Central memory CD8-positive, alpha-beta T cell (primary cell): ENCODE data around the gene PYROXD2.

Source experiments
- ATAC-seq: fragments of 150-1000 bp; cut with Tn5 transposase; replicated peaks from 2 replicates; pipeline ENCODE4 v1.10.0; 2022; ENCODE audit warnings: mild to moderate bottlenecking, moderate FRiP score, moderate number of reproducible peaks; ENCODE audit not compliant: poor library complexity, severe bottlenecking; ENCODE audit errors: extremely low read depth
- DNase-seq, 2 donors: peaks; one replicate each; pipeline ENCODE4 v3.0.0; 2021; ENCODE audit warnings: low spot score in 2 of 2
- H3K27ac Mint-ChIP-seq: one replicate; pipeline ENCODE4 v1.8.0; 2022; ENCODE audit warnings: low read depth, mild to moderate bottlenecking, moderate library complexity, mixed read lengths
- H3K27me3 Mint-ChIP-seq: one replicate; pipeline ENCODE4 v1.8.0; 2022; ENCODE audit warnings: mixed read lengths
- H3K36me3 Mint-ChIP-seq: one replicate; pipeline ENCODE4 v1.8.0; 2022; ENCODE audit warnings: mild to moderate bottlenecking, moderate library complexity, mixed read lengths; ENCODE audit not compliant: insufficient read depth
- H3K4me1 Mint-ChIP-seq: one replicate; pipeline ENCODE4 v1.8.0; 2022; ENCODE audit warnings: mixed read lengths
- H3K4me3 Mint-ChIP-seq: one replicate; pipeline ENCODE4 v1.8.0; 2022; ENCODE audit warnings: mild to moderate bottlenecking, moderate library complexity, mixed read lengths
- H3K9me3 Mint-ChIP-seq: one replicate; pipeline ENCODE4 v1.8.0; 2022; ENCODE audit warnings: mixed read lengths

The PYROXD2 gene

DNA sequence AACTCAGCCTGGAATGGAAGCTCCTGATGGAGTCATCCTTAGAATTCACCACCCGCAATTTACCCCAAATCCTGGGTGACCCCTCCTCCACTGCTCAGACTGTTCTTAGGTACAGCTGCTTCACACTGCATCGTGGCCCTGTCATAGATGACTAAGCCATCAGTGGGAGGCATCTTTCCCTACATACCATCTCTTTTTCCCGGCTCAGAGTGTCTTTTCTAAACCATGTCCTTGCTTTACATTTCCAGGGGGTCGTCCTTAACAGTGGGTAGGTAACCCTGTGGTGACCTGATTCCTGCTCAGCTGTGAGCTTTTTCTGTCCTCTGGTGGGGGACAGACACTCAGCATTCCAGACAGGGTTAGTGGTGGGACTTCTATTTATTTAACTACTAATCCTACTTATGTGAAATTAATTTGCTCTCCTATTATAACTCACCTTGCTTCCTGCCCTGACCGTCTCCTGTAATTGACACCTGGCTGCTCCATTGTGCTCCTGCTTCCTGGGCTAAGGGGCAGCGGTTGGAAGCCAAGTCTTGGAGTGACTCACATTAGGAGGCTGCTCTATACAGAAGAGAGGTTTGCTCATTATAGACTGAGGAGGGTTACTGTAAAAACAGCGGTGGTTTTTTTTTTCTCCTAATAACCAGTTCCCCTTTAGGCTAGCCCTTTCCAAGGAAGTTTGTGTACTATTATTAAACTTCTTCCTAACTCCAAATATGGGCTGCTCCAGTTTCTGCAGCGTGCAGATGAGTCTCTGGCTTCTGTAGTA is 40.6 kb downstream of the PYROXD2 start:
- Mint-ChIP-seq H3K4me1 (no peaks in the 10 kb centered on the region), H3K9me3 (no peaks in the 10 kb centered on the region), H3K27me3 (peaks cover 34% of the 10 kb centered on the region), H3K36me3 (no peaks in the 10 kb centered on the region), H3K27ac (no peak overlapping the region), H3K4me3 (no peak overlapping the region)
- DNase-seq (no peak), ATAC-seq (no peak)

- ATAC-seq (no peak), DNase-seq (no peak)
- Mint-ChIP-seq H3K36me3 (no peaks in the 10 kb centered on the region), H3K27ac (no peak overlapping the region), H3K4me1 (no peaks in the 10 kb centered on the region), H3K9me3 (no peaks in the 10 kb centered on the region), H3K27me3 (peaks cover 34% of the 10 kb centered on the region), H3K4me3 (no peak overlapping the region)
Measured at GRCh38 chr10:98373260-98374040, 41.5 kb downstream of the PYROXD2 start.

DNA sequence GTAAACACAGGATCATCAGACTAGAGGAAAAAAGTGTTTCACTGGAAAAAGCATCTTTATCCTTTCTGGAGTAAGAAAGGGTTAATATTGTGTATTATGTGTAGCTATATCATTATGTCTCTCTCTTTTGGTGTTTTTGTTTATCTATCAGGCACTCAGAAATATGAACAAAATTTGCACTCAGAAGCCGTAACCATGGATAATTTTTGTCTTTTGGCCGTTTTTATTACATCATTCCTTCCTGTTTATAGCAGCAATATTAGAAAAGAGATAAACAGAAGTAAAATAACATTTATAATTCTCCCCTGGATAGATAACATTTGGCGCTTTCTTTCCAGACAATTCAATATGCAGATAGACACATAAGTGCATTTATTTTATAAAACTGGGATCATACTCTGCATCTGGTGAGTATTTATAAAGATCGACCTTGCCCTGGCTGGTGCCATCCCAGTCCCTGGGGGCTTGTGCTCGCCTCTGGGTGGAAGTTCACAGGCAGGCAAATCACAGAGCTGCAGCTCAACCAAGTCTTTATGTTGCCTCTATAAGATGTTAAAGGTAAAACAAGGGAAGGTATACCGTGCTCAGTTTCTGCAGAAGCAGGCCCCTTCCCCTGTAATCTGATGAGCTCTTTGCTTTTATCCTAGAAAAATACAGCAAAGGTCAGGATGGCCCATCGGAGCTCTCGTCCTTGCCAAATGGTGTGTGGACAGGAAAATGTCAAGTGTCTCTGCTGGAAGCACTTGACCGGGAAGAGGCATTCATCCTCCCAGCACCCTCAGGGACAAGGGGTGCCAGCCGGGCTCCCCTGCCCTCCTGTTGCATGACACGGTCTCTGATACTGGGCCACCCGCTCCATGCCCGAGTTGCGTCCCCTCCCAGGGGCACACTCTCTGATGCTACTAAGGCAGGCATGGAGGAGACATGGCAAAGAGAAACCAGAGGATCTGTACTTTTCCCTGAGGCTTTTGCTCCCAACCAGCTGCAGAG is 43.9 kb downstream of the PYROXD2 start:
- Mint-ChIP-seq H3K9me3 (no peaks in the 10 kb centered on the region), H3K36me3 (no peaks in the 10 kb centered on the region), H3K27ac (no peak overlapping the region), H3K27me3 (peaks cover 34% of the 10 kb centered on the region), H3K4me3 (no peak overlapping the region), H3K4me1 (no peaks in the 10 kb centered on the region)
- ATAC-seq (no peak), DNase-seq (no peak)

- Mint-ChIP-seq H3K4me3 (no peak overlapping the region), H3K27me3 (peaks cover 23% of the 10 kb centered on the region), H3K9me3 (no peaks in the 10 kb centered on the region), H3K4me1 (no peaks in the 10 kb centered on the region), H3K36me3 (no peaks in the 10 kb centered on the region), H3K27ac (no peak overlapping the region)
- DNase-seq (no peak), ATAC-seq (no peak)
Measured at GRCh38 chr10:98369801-98370200, 45.2 kb downstream of the PYROXD2 start.

- peaks cover 12% of the 10 kb centered on the region for H3K27me3 Mint-ChIP-seq
- no peaks in the 10 kb centered on the region for H3K36me3 Mint-ChIP-seq
- no peak for ATAC-seq
- no peak for DNase-seq
- no peak overlapping the region for H3K27ac Mint-ChIP-seq
- no peaks in the 10 kb centered on the region for H3K9me3 Mint-ChIP-seq
- no peak overlapping the region for H3K4me3 Mint-ChIP-seq
- no peaks in the 10 kb centered on the region for H3K4me1 Mint-ChIP-seq
Measured at GRCh38 chr10:98368644-98369043, 46.3 kb downstream of the PYROXD2 start.

GRCh38 chr10:98367604-98368451 is 47.2 kb downstream of the PYROXD2 start:
- ATAC-seq (no peak), DNase-seq (no peak)
- Mint-ChIP-seq H3K4me3 (no peak overlapping the region), H3K36me3 (no peaks in the 10 kb centered on the region), H3K27ac (no peak overlapping the region), H3K9me3 (no peaks in the 10 kb centered on the region), H3K4me1 (no peaks in the 10 kb centered on the region), H3K27me3 (peaks cover 12% of the 10 kb centered on the region)

- H3K36me3 Mint-ChIP-seq, result no peaks in the 10 kb centered on the region
Measured at GRCh38 chr10:98366062-98366530, 48.9 kb downstream of the PYROXD2 start.

DNA sequence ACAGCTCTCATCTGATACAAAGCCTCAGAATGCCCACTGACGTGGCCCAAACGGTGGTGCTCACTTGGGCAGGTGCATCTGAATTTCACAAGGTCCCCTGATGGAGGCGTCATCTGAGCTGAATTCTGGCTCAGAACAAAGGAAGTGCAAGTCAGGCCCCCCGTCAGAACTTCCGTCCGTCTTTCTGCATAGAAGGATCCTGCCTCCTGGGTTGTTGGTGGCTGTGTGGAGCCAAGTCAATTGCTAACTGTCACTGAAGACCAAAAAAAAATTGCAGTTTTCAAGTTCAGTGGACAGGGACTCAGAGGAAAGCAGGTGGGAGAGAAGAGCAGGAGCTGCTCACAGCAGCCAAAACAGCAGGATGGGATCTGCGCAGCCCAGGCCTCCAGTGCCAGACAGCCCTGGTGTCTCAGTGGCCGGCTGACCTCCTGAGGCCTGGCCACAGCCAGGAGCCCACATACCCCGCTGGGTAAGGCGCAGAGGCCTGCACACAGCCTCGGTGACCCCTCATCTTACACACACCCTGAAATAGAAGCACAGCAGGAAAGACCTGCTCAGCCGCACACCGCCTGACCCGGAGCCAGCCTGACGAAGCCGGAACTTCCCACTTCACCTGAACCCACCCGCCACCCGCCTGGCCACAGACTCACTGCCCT is 49.4 kb downstream of the PYROXD2 start:
- no peak for ATAC-seq

More at GRCh38 chr10:98366062-98366530, 48.9 kb downstream of the PYROXD2 start:
- no peak for ATAC-seq
- DNase-seq, result no peak
- Mint-ChIP-seq H3K27me3 (no peaks in the 10 kb centered on the region), H3K4me3 (no peak overlapping the region), H3K27ac (no peak overlapping the region), H3K9me3 (no peaks in the 10 kb centered on the region), H3K4me1 (peaks cover 6% of the 10 kb centered on the region)

GRCh38 chr10:98364432-98365102 is 50.4 kb downstream of the PYROXD2 start:
- H3K27ac Mint-ChIP-seq, result no peak overlapping the region
- H3K9me3 Mint-ChIP-seq, result no peaks in the 10 kb centered on the region
- DNase-seq (no peak), ATAC-seq (no peak)
- H3K4me3 Mint-ChIP-seq, result no peak overlapping the region
- H3K4me1 Mint-ChIP-seq, result peaks cover 7% of the 10 kb centered on the region
- no peaks in the 10 kb centered on the region for H3K27me3 Mint-ChIP-seq
- no peaks in the 10 kb centered on the region for H3K36me3 Mint-ChIP-seq

More for the DNA sequence above, 49.4 kb downstream of the PYROXD2 start:
- Mint-ChIP-seq H3K36me3 (no peaks in the 10 kb centered on the region), H3K4me1 (peaks cover 7% of the 10 kb centered on the region), H3K27ac (no peak overlapping the region), H3K27me3 (no peaks in the 10 kb centered on the region), H3K4me3 (no peak overlapping the region), H3K9me3 (no peaks in the 10 kb centered on the region)
- no peak for DNase-seq

DNA sequence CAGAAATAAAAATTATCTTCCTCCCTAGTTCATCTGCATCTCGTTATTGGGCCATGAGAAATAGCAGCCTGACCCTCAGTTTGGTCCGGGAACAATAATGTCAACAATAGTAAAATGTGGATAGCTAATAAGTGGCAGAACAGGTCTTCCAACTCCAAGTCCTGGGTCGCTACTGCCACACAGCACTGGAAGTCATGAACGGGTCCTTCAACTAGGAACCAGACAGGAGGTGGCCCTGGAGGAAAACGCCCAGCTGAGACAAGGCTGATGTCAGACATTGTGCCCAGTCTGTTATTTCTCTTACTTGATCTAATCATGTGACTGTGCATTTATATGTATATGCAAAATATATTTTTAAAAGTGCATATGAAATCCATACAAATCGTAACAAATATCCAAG is 51.8 kb downstream of the PYROXD2 start:
- H3K4me3 Mint-ChIP-seq, result no peak overlapping the region
- H3K36me3 Mint-ChIP-seq, result no peaks in the 10 kb centered on the region
- no peaks in the 10 kb centered on the region for H3K9me3 Mint-ChIP-seq
- no peak overlapping the region for H3K27ac Mint-ChIP-seq
- H3K27me3 Mint-ChIP-seq, result no peaks in the 10 kb centered on the region
- ATAC-seq, result no peak
- peaks cover 7% of the 10 kb centered on the region for H3K4me1 Mint-ChIP-seq
- DNase-seq, result no peak
